ENCODE data around the gene TMEM131L.
"Not testable (repeated sequence)": the region's sequence is repeated elsewhere in the genome, so short reads cannot be mapped to it uniquely, and the experiment has no call there.

TMEM131L gene

GRCh38 chr4:153543351-153543750 lies 77.2 kb downstream of the TMEM131L start:
- Mint-ChIP-seq H3K27me3 (no peaks in the 10 kb centered on the region), H3K9me3 (no peaks in the 10 kb centered on the region), H3K27ac (no peak overlapping the region), H3K4me1 (peaks cover 72% of the 10 kb centered on the region), H3K36me3 (peaks cover 31% of the 10 kb centered on the region), H3K4me3 (no peak overlapping the region)
- no peak for ATAC-seq

DNA sequence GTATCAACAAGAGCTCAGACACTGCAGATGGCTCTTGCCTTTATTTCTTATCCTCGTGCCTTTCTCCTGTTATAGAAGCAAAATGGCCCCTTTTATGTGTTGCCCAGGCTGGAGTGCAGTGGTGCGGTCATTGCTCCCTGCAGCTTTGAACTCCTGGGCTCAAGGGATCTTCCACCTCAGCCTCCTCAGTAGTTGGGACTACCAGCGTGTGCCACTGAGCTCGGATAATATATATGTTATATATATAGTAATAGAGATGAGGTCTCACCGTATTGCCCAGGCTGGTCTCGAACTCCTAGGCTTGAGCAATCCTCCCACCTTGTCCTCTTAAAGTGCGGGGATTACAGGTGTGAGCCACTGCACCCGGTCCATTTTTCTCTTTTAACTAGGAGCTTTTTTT lies 79.7 kb downstream of the TMEM131L start:
- H3K36me3 Mint-ChIP-seq: peaks cover 28% of the 10 kb centered on the region
- H3K4me3 Mint-ChIP-seq: no peak overlapping the region

DNA sequence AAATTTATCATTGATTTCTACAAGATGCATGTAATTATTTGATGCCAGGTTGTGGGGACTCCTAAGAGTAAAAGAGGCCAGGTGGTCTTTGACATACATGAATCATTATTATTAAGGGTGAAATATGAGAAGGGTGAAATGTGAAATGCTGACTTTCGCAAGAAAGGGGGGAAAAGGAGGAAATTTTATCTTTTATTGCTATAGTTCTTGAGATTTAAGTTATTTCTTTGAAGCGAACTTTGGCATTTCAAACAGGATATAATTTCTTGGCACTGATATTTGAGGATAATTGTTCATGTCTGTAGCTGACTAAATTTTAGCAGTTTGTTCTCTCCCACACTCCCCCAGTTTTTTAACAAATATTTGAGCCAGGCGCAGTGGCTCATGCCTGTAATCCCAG lies 80.1 kb downstream of the TMEM131L start:
- Mint-ChIP-seq H3K36me3 (peaks cover 28% of the 10 kb centered on the region), H3K27ac (no peak overlapping the region), H3K9me3 (no peaks in the 10 kb centered on the region), H3K27me3 (no peaks in the 10 kb centered on the region), H3K4me3 (no peak overlapping the region), H3K4me1 (peaks cover 68% of the 10 kb centered on the region)
- no peak for ATAC-seq

More for the DNA sequence above, 79.7 kb downstream of the TMEM131L start:
- Mint-ChIP-seq H3K4me1 (peaks cover 70% of the 10 kb centered on the region), H3K27ac (no peak overlapping the region), H3K9me3 (no peaks in the 10 kb centered on the region), H3K27me3 (no peaks in the 10 kb centered on the region)
- no peak for ATAC-seq

DNA sequence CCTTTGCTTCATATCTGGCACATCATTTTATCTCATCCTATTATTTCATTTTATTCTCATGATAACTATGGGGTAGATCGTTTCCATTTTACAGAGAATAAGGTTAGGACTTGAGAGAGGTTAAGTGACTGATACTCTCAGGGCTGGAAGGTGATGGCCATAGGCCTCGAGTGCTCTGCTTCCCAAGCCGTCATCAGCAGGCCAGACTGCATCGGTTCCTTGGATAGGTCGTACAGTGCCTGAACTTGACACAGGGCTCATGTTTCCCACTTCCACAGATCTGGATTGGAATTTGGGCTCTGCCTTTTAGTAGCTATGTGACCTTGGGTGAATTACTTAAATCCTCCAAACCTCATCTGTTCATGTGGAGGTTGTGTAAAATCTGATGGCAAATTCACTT lies 81.4 kb downstream of the TMEM131L start:
- Mint-ChIP-seq H3K9me3 (no peaks in the 10 kb centered on the region), H3K27ac (peak overlapping the region; percentile 57), H3K4me3 (no peak overlapping the region), H3K4me1 (peaks cover 55% of the 10 kb centered on the region), H3K27me3 (no peaks in the 10 kb centered on the region), H3K36me3 (peaks cover 19% of the 10 kb centered on the region)
- no peak for ATAC-seq

- Mint-ChIP-seq H3K27ac (peak overlapping the region; percentile 57), H3K36me3 (peaks cover 15% of the 10 kb centered on the region), H3K4me1 (peaks cover 56% of the 10 kb centered on the region)
- H3K4me3 Mint-ChIP-seq, H3K27me3 Mint-ChIP-seq, H3K9me3 Mint-ChIP-seq, ATAC-seq: not testable (repeated sequence)
Measured at GRCh38 chr4:153548907-153549306, 82.7 kb downstream of the TMEM131L start.

GRCh38 chr4:153549405-153549804 lies 83.2 kb downstream of the TMEM131L start:
- H3K27me3 Mint-ChIP-seq: no peaks in the 10 kb centered on the region
- peaks cover 53% of the 10 kb centered on the region for H3K4me1 Mint-ChIP-seq
- no peak overlapping the region for H3K4me3 Mint-ChIP-seq
- no peak for ATAC-seq
- H3K9me3 Mint-ChIP-seq: no peaks in the 10 kb centered on the region
- peak overlapping the region; percentile 57 for H3K27ac Mint-ChIP-seq
- H3K36me3 Mint-ChIP-seq: peaks cover 13% of the 10 kb centered on the region

DNA sequence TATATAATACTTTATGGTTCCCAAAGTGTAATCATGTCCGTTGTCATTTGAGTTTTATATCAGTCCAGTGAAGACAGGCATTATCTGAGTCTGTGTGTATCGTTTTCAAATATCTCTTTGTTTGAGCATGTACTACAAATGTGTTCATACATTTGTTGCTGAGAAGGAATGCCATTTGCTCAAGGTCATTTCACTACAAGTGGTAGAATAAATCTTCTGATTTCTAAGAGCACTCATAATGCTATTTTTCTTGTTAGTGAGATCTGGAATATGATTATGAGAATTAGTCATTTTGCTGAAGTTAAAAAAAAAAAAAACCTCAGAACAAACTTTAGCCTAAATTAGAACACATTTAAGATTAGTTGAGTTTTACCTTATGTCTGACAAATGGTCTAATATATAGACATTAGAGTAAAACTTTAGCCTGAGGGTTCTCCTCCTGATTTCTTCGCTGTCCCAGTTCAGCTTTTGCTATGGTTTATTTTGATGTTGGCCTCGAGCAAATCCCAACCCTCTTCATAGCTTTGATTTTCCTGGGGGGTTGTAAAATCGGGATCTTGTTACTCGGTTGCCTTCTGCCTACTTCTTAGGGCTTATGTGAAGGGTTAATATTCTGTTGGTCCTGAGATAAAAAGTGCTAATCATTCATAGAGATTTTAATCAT lies 87.1 kb downstream of the TMEM131L start:
- H3K27ac Mint-ChIP-seq: no peak overlapping the region
- no peaks in the 10 kb centered on the region for H3K9me3 Mint-ChIP-seq
- ATAC-seq: no peak
- H3K27me3 Mint-ChIP-seq: no peaks in the 10 kb centered on the region
- peaks cover 24% of the 10 kb centered on the region for H3K36me3 Mint-ChIP-seq
- H3K4me1 Mint-ChIP-seq: peaks cover 38% of the 10 kb centered on the region
- H3K4me3 Mint-ChIP-seq: no peak overlapping the region

- Mint-ChIP-seq H3K4me3 (no peak overlapping the region), H3K9me3 (no peaks in the 10 kb centered on the region), H3K27me3 (no peaks in the 10 kb centered on the region), H3K4me1 (peaks cover 32% of the 10 kb centered on the region), H3K27ac (no peak overlapping the region), H3K36me3 (peaks cover 24% of the 10 kb centered on the region)
- no peak for ATAC-seq
Measured at GRCh38 chr4:153553819-153554170, 87.6 kb downstream of the TMEM131L start.

- Mint-ChIP-seq H3K9me3 (peaks cover 4% of the 10 kb centered on the region), H3K27ac (peak overlapping the region; percentile 55), H3K4me1 (peaks cover 36% of the 10 kb centered on the region)
Measured at GRCh38 chr4:153555730-153556434, 89.7 kb downstream of the TMEM131L start.

DNA sequence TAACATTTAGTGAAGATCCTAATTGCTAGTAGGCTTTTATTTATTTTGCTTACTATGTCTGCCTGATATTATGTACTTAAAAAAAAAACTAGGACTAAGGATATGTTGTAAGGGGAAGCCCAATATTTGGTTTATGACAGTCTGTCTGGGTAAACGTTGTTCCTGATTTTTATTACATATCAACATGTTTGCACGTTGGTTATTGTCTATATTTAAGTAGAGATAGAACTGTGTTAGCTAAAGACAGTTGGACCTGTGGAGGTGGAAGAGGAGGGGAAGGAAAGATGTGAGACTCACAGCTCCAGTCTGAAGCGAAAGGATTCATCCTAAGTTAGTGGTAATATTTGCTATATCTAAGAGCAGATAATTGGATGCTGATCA lies 90.3 kb downstream of the TMEM131L start:
- H3K27ac Mint-ChIP-seq: peak overlapping the region; percentile 55
- no peak for ATAC-seq
- H3K9me3 Mint-ChIP-seq: peaks cover 5% of the 10 kb centered on the region
- H3K27me3 Mint-ChIP-seq: no peaks in the 10 kb centered on the region
- no peak overlapping the region for H3K4me3 Mint-ChIP-seq
- H3K4me1 Mint-ChIP-seq: peaks cover 37% of the 10 kb centered on the region
- peaks cover 40% of the 10 kb centered on the region for H3K36me3 Mint-ChIP-seq

More at GRCh38 chr4:153555730-153556434, 89.7 kb downstream of the TMEM131L start:
- H3K36me3 Mint-ChIP-seq: peaks cover 38% of the 10 kb centered on the region
- H3K4me3 Mint-ChIP-seq: no peak overlapping the region
- no peak for ATAC-seq
- no peaks in the 10 kb centered on the region for H3K27me3 Mint-ChIP-seq

GRCh38 chr4:153560908-153561307 lies 94.7 kb downstream of the TMEM131L start:
- peak; percentile 65 for ATAC-seq
- Mint-ChIP-seq H3K9me3 (peaks cover 5% of the 10 kb centered on the region), H3K36me3 (peaks cover 71% of the 10 kb centered on the region), H3K27ac (peak overlapping the region; percentile 13), H3K4me1 (peaks cover 46% of the 10 kb centered on the region), H3K4me3 (no peak overlapping the region), H3K27me3 (no peaks in the 10 kb centered on the region)

DNA sequence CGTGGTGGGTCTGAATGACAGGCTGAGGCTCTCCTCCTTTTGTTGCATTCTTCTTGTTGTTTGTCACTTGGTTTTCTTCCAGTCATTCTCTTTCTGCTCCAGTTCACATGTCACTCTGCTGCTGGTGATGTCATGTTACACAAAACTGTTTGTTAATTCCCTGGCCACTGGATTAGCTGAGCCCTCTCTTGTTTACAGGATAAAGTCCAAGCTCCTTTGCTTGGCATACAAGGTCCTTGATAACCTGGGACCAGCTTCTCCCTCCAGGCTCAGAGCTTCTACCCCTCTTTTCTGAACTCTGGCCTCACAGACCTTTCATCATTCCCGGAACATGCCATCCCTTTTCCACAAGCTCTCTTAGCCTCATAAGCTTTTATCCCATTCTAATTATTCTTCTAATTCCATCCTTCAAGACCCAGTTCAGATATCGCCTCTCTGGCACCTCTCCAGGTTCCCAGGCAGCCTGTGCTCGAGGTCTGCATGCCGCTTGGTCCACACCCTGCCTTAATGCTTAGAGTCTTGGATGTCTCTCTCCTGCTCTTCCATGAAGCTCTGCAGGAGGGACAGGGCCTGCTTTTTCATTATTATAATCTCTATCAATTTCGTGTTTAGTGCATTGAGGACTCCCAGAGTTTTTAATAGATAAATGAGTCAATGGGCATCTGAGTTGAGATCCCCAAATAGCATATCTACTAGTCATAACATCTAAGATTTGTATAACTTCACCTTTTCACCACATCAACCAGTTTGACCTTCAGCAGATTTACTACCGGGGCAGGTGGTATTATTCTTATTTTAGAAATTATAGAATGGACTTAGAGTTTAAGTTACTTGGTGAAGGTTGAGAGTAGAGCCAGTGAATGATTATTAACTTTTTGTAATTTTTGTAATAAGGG lies 98.7 kb downstream of the TMEM131L start:
- Mint-ChIP-seq H3K9me3 (peaks cover 5% of the 10 kb centered on the region), H3K4me3 (no peak overlapping the region), H3K4me1 (peaks cover 61% of the 10 kb centered on the region), H3K27ac (peak overlapping the region; percentile 6), H3K27me3 (no peaks in the 10 kb centered on the region), H3K36me3 (peaks cover 76% of the 10 kb centered on the region)
- ATAC-seq: no peak

GRCh38 chr4:153566631-153567150 lies 100.5 kb downstream of the TMEM131L start:
- no peak overlapping the region for H3K4me3 Mint-ChIP-seq
- H3K36me3 Mint-ChIP-seq: peaks cover 59% of the 10 kb centered on the region
- H3K4me1 Mint-ChIP-seq: peaks cover 64% of the 10 kb centered on the region
- H3K27me3 Mint-ChIP-seq: no peaks in the 10 kb centered on the region
- no peak for ATAC-seq
- H3K27ac Mint-ChIP-seq: peak overlapping the region; percentile 30
- no peaks in the 10 kb centered on the region for H3K9me3 Mint-ChIP-seq

DNA sequence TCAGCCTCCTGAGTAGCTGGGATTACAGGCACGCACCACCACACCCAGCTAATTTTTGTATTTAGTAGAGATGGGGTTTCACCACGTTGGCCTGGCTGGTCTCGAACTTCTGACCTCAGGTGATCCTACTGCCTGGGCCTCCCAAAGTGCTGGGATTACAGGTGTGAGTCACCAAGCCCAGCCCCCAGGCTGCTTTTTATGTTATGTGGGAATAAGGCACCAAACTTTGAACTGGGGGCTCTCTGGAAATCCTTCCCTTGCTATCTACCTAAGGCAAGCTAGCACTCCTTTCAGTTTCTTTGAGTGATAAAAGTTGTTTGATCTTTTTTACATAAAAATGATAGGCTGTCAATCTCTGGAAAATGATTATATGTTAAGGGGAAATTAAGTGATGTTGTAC lies 101.5 kb downstream of the TMEM131L start:
- H3K27me3 Mint-ChIP-seq, H3K9me3 Mint-ChIP-seq, H3K4me3 Mint-ChIP-seq, ATAC-seq: not testable (repeated sequence)
- H3K27ac Mint-ChIP-seq: peak overlapping the region; percentile 68
- peaks cover 67% of the 10 kb centered on the region for H3K4me1 Mint-ChIP-seq
- peaks cover 59% of the 10 kb centered on the region for H3K36me3 Mint-ChIP-seq
